Fibroblast of skin of scalp (primary cell): Measurements from ENCODE around the gene MTOR.

Experiments used
- DNase-seq: peaks from one replicate; pipeline ENCODE4 v3.0.0-alpha.2; 2013

The MTOR gene

DNA sequence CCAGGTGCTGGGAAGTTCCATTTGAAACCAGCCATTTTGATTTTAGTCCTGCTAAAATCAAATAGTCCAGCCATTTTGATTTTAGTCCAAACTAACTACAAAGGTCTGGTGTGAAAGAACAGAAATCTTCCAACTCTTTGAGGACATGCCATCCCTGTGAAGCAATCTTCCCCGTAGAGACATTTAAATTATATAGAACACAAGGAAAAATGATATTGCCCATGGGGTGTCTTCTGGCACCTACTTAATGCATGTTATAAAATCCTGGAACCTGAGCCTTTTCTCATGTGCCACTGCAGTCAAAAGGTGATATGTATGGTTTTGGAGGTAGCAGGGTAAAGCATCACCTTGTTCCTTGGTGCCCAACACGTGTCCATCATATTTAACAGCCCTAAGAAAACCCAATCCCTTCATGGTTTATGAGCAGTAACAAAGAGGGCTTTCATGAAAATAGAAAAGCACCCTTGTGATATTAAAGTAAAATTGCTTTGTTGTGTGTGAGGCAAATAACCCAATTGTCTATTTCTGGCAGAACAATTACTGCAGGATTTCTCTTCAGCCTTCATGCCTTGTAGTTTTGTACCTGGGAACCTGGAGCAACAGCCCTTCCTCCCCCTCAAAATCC is 46.9 kb downstream of the MTOR start:
- DNase-seq, result no peak

DNA sequence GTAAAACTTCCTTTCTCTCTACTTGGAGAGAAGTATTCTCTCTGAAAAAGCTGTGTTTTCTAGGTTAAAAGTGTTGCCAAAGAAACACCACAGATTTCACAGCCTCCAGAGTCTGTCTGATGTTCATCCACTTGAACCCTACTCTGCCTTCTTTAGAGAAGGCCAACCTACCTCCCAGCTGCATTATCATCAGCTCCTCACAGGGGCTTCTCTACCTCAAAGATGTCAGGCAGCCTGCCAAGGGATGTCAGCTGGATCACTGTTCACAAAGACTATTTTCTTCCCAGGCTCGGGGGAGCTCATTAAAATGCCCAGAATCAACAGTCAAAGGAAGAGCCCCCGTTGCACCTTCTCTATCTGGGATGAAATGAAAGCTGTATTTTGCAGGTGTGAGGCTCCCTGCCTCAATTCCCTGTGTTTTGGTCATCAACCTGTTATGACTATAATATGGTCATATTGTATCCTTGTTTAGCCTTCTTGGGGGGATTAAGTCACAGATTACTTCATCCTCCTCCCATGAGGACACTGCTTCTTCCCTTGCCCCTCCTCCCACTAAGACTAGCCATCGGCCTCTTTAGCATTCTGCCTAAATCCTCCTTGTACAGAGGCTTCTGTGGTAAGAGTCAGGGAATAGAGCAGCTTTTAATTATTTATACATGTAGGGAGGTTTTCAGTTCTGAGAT is 47.5 kb downstream of the MTOR start:
- DNase-seq, result no peak

DNA sequence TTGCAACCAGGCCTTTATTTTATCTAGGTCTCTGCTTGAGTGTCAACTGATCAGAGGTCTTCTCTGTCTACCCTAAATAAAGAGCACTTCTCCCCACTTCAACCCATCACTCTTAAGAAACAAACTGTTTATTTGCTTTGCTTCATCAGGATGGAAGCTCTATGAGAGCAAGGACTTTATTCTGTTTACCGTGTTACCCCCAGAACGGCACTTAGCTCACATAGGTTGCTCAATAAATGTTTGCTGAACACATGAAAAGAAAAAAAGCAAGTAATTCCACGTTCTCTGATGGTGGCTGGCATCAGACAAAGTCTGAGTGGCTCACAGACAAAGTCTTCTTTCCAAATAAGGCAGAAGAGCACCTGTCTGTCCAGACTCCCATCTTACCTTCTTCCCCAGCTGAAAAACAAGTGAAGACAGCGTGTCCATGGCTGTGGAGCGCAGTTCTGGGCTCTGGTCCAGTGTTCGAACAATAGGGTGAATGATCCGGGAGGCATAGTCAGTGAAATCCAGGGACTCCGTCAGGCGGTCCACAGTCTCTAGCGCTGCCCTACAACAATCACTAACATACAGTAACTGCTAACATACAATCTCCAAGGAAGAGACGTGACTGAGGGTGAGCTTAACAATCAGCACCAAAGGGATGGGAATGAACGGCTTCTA is 50.3 kb downstream of the MTOR start:
- no peak for DNase-seq

DNA sequence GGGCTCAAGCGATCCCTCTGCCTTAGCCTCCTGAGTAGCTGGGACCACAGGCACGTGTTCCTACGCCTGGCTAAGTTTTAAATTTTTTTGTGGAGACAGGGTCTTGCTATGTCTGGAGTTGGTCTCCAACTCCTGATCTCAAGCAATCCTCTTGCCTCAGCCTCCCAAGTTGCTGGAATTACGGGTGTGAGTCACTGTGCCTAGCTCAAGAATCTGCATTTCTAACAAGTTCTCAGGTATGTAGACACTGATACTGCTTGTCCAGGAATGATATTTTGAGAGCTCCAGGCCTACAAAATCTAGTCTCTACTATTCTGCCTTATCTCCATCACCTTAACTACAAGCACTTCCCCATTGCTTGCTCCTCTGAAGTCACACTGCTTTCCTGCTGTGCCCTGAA is 50.9 kb downstream of the MTOR start:
- DNase-seq, result no peak

DNA sequence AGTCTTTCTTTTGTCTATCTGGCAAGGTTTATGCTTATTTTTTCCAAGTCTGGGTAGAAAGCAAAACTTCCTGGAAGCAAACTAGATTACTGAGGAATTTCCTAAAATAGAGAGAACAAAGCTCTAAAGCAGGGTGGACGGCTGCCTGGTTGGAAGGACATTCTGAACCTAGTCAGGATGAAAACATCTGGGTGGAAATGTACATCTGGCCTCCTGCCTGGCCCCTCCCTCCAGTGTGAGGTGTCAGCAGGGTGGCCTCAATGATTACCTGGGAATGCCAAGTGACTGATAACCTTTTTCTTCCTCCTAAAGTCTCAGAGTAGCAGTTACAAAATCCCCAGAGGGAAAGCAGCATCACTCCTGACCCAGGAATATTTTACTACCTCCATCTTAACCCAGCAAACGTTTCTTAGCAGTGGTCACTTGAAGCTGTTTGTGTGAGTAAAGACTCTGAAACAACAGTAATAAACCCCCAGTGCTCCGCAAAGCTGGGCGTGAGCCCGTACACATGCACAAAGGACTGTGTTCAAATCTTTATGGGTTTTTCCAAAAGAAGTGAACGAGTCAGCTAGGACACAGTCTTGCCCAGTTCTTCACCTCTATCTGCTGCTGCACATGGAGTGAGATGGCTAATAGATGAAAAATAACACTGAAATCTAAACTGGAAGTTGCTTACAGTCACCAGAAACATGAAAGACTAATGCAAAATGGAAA is 54.3 kb downstream of the MTOR start:
- DNase-seq, result no peak

- DNase-seq, result no peak
Measured at GRCh38 chr1:11204396-11205190, 57.8 kb downstream of the MTOR start.

DNA sequence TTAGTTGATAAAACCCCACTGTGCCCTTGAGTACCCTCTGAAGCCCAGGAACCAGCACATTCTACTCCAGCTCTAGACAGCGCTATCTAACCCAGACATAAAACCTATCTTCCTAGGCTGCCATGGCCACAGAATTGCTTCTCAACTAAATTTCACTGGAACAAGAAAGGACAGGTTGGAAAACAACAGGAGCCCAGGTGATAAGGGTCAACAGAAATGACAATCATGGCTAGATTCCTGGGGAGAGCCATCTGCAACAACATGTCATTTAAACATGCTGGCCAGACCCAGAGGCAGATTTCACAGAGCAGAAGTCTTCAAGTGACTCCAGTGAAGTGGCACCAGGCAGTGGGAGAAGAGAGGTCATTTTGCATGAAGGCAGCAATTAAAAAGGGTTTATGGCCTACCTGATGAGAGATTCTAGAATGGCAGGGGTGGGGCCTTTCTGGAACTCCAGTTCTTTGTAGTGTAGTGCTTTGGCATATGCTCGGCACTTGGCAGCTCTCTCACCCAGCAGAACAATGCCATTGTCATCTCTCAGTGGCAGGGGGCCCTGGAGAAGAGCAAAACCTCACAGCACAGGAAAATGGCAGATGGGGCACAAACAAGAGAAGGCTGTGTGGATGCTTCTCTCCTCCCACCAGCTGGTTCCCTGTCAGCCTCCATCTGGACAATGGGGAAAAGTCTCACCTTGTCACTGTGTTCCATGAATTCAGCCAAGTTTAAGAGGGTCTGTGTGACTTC is 63.3 kb downstream of the MTOR start:
- no peak for DNase-seq

- DNase-seq, result no peak
Measured at GRCh38 chr1:11198257-11198656, 64.1 kb downstream of the MTOR start.

- no peak for DNase-seq
Measured at GRCh38 chr1:11197359-11197758, 65.0 kb downstream of the MTOR start.

DNA sequence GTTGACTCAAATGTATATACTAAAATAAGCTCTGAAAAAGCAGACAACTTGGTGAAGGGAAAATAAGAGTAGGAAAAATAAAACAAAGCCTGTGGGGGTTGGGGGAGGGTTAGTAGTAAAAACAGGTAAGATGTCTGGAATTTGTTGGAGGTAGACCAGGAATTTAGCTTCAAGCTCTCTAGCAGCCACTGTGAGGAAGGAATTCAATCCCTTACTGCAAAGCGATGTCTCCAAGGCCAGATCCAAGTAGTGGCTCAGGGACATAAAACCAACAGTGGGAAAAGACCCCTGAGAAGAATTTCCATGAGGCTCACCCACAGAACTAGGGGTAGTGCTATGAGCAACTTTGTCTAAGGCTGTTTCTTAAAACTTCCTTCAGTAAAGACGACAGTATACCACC is 65.4 kb downstream of the MTOR start:
- no peak for DNase-seq

DNA sequence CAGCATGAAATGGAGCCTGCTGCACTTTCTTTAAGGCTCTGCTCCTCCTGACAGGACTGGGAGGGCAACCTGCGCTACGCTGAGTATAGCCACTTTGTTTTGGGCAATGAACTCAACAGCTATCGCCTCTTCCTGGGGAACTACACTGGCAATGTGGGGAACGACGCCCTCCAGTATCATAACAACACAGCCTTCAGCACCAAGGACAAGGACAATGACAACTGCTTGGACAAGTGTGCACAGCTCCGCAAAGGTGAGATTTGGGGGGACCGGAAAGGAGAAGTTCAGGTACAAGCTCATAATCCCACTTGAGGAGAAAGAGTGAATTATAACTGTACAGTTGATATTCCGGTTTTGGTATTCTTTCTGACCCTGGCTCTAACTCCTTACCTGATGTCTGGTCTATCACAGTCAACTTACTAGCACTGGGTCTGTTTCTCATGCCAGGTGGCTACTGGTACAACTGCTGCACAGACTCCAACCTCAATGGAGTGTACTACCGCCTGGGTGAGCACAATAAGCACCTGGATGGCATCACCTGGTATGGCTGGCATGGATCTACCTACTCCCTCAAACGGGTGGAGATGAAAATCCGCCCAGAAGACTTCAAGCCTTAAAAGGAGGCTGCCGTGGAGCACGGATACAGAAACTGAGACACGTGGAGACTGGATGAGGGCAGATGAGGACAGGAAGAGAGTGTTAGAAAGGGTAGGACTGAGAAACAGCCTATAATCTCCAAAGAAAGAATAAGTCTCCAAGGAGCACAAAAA is 67.8 kb downstream of the MTOR start:
- no peak for DNase-seq

DNA sequence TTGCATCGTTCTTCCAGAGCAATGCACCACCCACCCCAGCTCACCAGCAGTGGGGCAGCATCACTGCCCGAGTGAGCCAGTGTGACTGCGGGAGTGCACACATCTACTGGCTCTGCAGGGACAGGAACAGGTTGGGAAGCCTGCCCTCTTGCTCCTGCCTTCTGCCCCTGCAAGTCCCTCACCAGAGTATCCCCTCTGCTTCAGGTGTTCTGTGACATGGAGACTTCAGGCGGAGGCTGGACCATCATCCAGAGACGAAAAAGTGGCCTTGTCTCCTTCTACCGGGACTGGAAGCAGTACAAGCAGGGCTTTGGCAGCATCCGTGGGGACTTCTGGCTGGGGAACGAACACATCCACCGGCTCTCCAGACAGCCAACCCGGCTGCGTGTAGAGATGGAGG is 69.0 kb downstream of the MTOR start:
- no peak for DNase-seq

DNA sequence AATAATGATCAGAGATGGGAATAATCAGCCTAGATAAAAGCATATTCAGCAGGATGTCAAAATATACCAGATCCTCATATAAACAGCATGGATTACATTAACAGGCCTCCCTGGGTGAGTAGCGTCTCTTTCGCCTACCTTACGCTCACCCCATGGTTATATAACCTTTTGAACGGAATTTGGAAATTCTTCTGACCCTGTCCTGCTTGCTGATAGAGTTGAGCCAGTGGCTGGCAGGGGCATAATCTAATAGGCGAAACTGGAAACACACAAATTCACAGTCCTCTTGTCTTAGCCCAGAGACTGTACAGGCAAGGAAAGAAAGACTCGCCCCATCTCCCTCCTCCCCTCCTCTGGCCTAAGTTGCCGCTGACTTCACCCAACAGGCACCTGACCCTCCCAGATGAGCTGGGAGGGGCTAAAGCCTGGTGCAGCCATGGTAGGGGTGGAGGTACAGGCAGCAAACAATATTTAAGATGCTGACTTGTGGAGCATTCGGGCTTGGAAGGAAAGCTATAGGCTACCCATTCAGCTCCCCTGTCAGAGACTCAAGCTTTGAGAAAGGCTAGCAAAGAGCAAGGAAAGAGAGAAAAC is 73.4 kb downstream of the MTOR start, which contains the start of gene ANGPTL7:
Gene ANGPTL7 (plus strand): TSS at position 498 of the 594 bp plus-strand sequence. CDS start 225 bp downstream, outside the sequence.
- no peak for DNase-seq

- no peak for DNase-seq
Measured at GRCh38 chr1:11188381-11188780, 74.0 kb downstream of the MTOR start.

DNA sequence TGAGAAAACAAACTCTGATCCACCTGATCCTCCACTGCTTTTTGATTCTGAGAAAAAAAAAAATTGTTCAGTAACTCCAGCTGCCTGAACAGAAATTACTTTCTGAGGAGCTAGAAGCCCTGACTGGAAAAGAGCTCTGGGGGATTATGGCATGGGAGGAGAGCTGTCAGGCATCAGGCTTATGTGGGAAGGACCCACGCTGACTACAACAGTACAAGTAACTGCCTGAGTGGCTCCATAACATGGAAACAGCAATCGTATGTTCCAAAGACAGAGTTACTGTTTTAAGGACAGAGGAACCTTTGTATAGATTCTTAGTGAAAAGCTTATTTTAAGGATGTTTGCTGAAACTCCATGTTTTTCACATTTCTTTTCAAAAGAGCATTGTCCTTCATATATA is 74.4 kb downstream of the MTOR start:
- no peak for DNase-seq

GRCh38 chr1:11187494-11187893 is 74.9 kb downstream of the MTOR start:
- no peak for DNase-seq

GRCh38 chr1:11187000-11187399 is 75.4 kb downstream of the MTOR start:
- DNase-seq, result no peak

- no peak for DNase-seq
Measured at GRCh38 chr1:11184973-11185372, 77.4 kb downstream of the MTOR start.

DNA sequence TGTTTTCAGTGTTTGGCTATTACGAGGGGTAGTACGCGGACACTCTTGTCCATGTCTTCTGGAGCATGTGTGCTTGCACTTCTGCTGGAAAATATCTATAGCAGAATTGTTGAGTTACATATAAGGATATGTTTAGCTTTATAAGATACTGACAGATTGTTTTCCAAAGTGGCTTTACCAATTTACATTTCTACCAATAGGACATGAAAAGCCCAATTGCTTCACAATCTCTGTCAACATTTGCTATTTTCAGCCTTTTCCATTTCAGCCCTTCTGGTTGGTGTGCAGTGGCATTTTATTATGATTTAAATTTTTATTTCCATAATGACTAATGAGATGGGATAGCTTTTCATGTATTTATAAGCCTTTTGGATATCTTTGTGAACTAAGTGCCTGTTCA is 79.5 kb downstream of the MTOR start:
- no peak for DNase-seq

DNA sequence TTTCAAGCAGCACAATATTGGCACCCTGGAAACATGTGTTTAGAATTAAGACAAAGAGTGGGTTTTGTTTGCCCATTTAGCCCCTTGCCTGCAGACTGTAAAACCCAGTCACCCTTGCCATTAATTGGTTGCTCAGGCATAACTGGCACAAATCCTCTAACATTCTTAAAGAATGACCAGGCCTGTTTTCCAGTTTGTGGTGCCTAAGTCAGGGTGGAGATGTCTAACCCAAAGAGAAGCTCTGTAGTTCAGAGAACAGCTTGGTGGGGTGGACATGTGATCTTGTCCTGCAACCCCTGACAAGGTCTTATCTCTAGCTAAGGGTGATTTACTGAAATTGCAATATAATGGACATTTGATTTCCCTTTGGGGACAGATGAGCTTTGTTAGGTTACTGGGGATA is 82.0 kb downstream of the MTOR start:
- peak; percentile 70 for DNase-seq

DNA sequence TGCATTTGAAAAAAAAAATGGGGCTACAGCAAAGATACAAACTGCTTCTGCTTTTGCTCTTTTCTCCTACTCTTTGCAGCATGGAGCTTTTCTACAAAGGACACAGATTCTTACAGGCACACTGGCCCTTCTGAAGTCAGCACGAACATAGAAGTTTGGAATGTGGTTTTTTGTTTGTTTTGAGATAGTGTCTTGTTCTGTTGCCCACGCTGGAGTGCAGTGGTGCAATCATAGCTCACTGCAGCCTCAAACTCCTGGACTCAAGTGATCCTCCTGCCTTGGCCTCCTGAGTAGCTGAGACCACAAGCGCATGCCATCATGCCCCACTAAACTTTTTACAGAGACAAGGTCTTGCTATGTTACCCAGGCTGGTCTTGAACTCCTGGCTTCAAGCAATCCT is 82.6 kb downstream of the MTOR start:
- DNase-seq, result peak; percentile 48
